ENCODE results near the gene MLLT6. TPM values are rescaled to one million over a fixed set of nuclear protein-coding genes. Genes with fewer than 3 reads are reported as not detected.

The MLLT6 gene
- total and polyA plus RNA-seq, 2 of the 4 experiments (the other 2 are of a cell fraction) = 7.2 to 21.2 TPM

DNA sequence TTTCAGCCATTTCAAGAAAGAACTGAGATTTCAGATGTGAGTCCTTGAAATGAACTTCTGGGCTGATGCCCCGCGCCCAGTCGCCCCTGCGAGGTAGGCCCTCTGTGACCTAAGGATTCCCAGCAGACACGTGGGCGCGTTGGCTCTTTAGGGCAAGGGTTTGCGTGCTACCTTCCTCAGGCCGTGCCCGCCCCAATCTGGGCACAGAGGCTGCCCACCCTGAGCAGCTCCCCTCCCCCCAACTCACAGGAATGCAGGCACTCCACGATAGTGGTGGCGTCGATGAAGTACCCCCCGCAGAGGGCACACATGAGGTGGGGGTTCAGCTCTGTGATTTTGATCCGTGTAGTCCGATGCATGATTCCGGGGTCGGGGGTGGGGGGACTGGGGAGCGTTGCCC, 35.0 kb downstream of the MLLT6 start:
- no peak overlapping the region for H3K23ac ChIP-seq (ENCODE audit: low read depth, low read length)
- H2BK20ac ChIP-seq (ENCODE audit: low read depth, low read length) = no peak overlapping the region
- WGBS, 2 experiments (ENCODE audit: extremely low coverage in 2 of 2, insufficient read length in 1 of 2) = 92% methylated on average over 12 of the region's 19 CpGs; no CpG with 5 or more reads in 1 of the 2 experiments
- POLR2A ChIA-PET (ENCODE audit: unreplicated experiment) = no interaction called here
- no TSS peak for BruUV-seq (replicated peaks)
- peaks cover 72% of the 10 kb centered on the region for H4K20me1 ChIP-seq (ENCODE audit: insufficient read depth, low read length)
- dilution Hi-C loops (cut with HindIII; ENCODE audit: low sequenced_read_pairs, unreplicated experiment) = no loop called here
- no peak overlapping the region for H3K4ac ChIP-seq (ENCODE audit: low read depth, low read length)
- H4K8ac ChIP-seq (ENCODE audit: low read depth in 2 of 2, low read length in 2 of 2) = no peak overlapping the region
- no peak overlapping the region for H3K9ac ChIP-seq (ENCODE audit: low read depth, low read length)
- no peak overlapping the region for H3K18ac ChIP-seq (ENCODE audit: low read depth, low read length)
- H3K27ac ChIP-seq (ENCODE audit: insufficient read depth, low read length) = no peak overlapping the region
- intact Hi-C loops (cut with micrococcal nuclease) = no loop called here
- H3K14ac ChIP-seq (replicated peaks; ENCODE audit: low read depth, low read length) = no peak overlapping the region
- peaks cover 10% of the 10 kb centered on the region for H3K9me1 ChIP-seq (ENCODE audit: insufficient read depth, low read length)
- peaks cover 40% of the 10 kb centered on the region for H3K36me3 ChIP-seq (ENCODE audit: control insufficient read depth, insufficient read depth, low read length)
- in situ Hi-C loops (cut with MboI; ENCODE audit: low sequenced_read_pairs) = no loop called here
- peaks cover 15% of the 10 kb centered on the region for H3K4me1 ChIP-seq (ENCODE audit: control insufficient read depth, insufficient read depth, low read length)
- H2BK120ac ChIP-seq (ENCODE audit: low read depth, low read length) = no peak overlapping the region
- no peak overlapping the region for H3K4me2 ChIP-seq (ENCODE audit: low read depth, low read length)
- H2BK5ac ChIP-seq (ENCODE audit: low read depth, low read length, poor library complexity, severe bottlenecking) = no peak overlapping the region
- H2AK9ac ChIP-seq (replicated peaks; ENCODE audit: low read depth, low read length, poor library complexity) = peak overlapping the region; percentile 32
- H3K4me3 ChIP-seq (ENCODE audit: insufficient read depth, low read depth, low read length) = no peak overlapping the region
- DNase-seq = no peak
- no peak overlapping the region for H2AK5ac ChIP-seq (ENCODE audit: low read depth, low read length)
- TF ChIP-seq MXI1 (IDR thresholded peaks at IDR 0.05; ENCODE audit: borderline replicate concordance, low read depth, low read length) = no peak
- no peak for TF ChIP-seq RAD21 (IDR thresholded peaks at IDR 0.05; ENCODE audit: low read length)
- TF ChIP-seq, protein P1, sequence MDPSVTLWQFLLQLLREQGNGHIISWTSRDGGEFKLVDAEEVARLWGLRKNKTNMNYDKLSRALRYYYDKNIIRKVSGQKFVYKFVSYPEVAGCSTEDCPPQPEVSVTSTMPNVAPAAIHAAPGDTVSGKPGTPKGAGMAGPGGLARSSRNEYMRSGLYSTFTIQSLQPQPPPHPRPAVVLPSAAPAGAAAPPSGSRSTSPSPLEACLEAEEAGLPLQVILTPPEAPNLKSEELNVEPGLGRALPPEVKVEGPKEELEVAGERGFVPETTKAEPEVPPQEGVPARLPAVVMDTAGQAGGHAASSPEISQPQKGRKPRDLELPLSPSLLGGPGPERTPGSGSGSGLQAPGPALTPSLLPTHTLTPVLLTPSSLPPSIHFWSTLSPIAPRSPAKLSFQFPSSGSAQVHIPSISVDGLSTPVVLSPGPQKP (IDR thresholded peaks at IDR 0.05; ENCODE audit: borderline replicate concordance, low read depth, low read length) = no peak
- no peak for TF ChIP-seq NFE2L2 (IDR thresholded peaks at IDR 0.05; ENCODE audit: low read depth, low read length)
- TF ChIP-seq RCOR1 (IDR thresholded peaks at IDR 0.05; ENCODE audit: insufficient replicate concordance, low read length) = no peak
- no peak for TF ChIP-seq MAZ (IDR thresholded peaks at IDR 0.05; ENCODE audit: borderline replicate concordance, low read depth, low read length)
- TF ChIP-seq, protein P2, sequence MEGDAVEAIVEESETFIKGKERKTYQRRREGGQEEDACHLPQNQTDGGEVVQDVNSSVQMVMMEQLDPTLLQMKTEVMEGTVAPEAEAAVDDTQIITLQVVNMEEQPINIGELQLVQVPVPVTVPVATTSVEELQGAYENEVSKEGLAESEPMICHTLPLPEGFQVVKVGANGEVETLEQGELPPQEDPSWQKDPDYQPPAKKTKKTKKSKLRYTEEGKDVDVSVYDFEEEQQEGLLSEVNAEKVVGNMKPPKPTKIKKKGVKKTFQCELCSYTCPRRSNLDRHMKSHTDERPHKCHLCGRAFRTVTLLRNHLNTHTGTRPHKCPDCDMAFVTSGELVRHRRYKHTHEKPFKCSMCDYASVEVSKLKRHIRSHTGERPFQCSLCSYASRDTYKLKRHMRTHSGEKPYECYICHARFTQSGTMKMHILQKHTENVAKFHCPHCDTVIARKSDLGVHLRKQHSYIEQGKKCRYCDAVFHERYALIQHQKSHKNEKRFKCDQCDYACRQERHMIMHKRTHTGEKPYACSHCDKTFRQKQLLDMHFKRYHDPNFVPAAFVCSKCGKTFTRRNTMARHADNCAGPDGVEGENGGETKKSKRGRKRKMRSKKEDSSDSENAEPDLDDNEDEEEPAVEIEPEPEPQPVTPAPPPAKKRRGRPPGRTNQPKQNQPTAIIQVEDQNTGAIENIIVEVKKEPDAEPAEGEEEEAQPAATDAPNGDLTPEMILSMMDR (conservative IDR thresholded peaks at IDR 0.05; ENCODE audit: low read depth, low read length) = no peak
- TF ChIP-seq BHLHE40 (IDR thresholded peaks at IDR 0.05; ENCODE audit: low read depth, low read length) = no peak
- TF ChIP-seq FOS (IDR thresholded peaks at IDR 0.05; ENCODE audit: low read depth, low read length) = no peak
- no peak for TF ChIP-seq MAFK (IDR thresholded peaks at IDR 0.05; ENCODE audit: low read depth, low read length)
- no peak for TF ChIP-seq SMC3 (IDR thresholded peaks at IDR 0.05; ENCODE audit: low read depth, low read length)
- no peak for TF ChIP-seq CEBPB (IDR thresholded peaks at IDR 0.05; ENCODE audit: low read depth, low read length)
- H4K5ac ChIP-seq (ENCODE audit: low read depth, low read length) = no peak overlapping the region
- H3K79me1 ChIP-seq (ENCODE audit: low read depth in 1 of 2, low read length in 2 of 2) = peaks cover 15 to 72% of the 10 kb centered on the region in 2 experiments
- no peaks in the 10 kb centered on the region for H3K9me3 ChIP-seq (ENCODE audit: control insufficient read depth, insufficient read depth, low read length)
- H2BK15ac ChIP-seq (ENCODE audit: low read depth, low read length) = no peak overlapping the region
- no peak overlapping the region for H3K56ac ChIP-seq (ENCODE audit: extremely low read depth, insufficient read depth, low read length)
- H2AFZ ChIP-seq (replicated peaks; ENCODE audit: low read length, poor library complexity) = no peak overlapping the region
- no peak for ATAC-seq (ENCODE audit: low read depth)
- CTCF ChIA-PET = no interaction called here
- no peaks in the 10 kb centered on the region for H3K27me3 ChIP-seq (ENCODE audit: control insufficient read depth, insufficient read depth, low read length)
- no peak overlapping the region for H4K91ac ChIP-seq (ENCODE audit: insufficient read depth, low read depth, low read length)
